Measurements from ENCODE around the gene CCDC51. TPM values are rescaled to one million over a fixed set of nuclear protein-coding genes. Genes with fewer than 3 reads are reported as not detected.

The CCDC51 gene
- total and polyA plus RNA-seq, 2 of the 13 experiments (the other 11 are each of a cell fraction or from before 2014, with no cell fraction given) = 18.1 to 29.4 TPM

DNA sequence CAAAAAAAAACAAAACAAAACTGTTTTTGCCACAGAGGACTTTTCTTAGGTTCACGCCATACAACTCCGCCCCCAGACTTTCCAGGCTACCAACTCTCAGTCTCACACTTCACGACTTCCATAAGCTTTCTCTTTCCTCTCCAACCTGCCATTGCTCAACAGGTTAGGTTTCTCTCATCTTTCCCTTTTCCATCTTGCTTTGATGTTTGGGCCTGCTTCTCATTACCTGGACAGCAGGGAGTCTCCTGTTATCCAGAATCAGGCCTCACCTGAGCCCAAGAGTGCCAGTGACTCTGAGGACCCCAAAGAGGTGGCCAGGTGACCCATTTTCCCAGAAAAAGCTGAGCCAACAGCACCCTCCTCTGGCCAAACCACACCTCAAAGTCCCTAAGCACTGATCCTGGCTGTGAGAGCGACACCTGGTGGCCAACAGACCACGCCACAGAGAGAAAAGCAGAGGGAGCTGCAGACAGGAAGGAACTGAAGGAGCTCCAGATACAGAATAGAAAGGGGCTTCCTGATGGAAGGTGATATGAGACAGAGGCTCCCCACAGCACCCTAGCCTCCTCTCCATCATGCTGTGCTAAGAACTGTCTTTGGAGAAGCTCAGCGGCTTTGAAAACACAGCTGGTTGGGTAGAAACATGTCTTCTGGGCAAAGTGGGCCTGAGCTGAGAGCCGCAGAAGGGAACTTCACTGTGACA lies 4.0 kb downstream of the CCDC51 start (continued):
- 0 out of 2 replicates have a peak, but pooled peaks have one; percentile 20 for TF ChIP-seq RFXAP (CRISPR knock-in tag; IDR thresholded peaks at IDR 0.05; ENCODE audit: borderline replicate concordance)
- TF ChIP-seq ZNF703 (CRISPR knock-in tag; IDR thresholded peaks at IDR 0.05; ENCODE audit: borderline replicate concordance) = no peak
- TF ChIP-seq ZNF879 (CRISPR knock-in tag; IDR thresholded peaks at IDR 0.05) = no peak
- no peak for TF ChIP-seq FOSL1 (CRISPR knock-in tag; IDR thresholded peaks at IDR 0.05; ENCODE audit: borderline replicate concordance)
- TF ChIP-seq ZNF792 (CRISPR knock-in tag; IDR thresholded peaks at IDR 0.05) = no peak; the same call in 1 of the 2 replicates
- TF ChIP-seq MEF2D (CRISPR knock-in tag; IDR thresholded peaks at IDR 0.05) = 0 out of 2 replicates have a peak, but pooled peaks have one; percentile 53
- no peak for TF ChIP-seq SP1 (IDR thresholded peaks at IDR 0.05)
- TF ChIP-seq SP1 (CRISPR knock-in tag; IDR thresholded peaks at IDR 0.05) = peak; percentile 34; the same call in 1 of the 2 replicates
- TF ChIP-seq, protein P1, sequence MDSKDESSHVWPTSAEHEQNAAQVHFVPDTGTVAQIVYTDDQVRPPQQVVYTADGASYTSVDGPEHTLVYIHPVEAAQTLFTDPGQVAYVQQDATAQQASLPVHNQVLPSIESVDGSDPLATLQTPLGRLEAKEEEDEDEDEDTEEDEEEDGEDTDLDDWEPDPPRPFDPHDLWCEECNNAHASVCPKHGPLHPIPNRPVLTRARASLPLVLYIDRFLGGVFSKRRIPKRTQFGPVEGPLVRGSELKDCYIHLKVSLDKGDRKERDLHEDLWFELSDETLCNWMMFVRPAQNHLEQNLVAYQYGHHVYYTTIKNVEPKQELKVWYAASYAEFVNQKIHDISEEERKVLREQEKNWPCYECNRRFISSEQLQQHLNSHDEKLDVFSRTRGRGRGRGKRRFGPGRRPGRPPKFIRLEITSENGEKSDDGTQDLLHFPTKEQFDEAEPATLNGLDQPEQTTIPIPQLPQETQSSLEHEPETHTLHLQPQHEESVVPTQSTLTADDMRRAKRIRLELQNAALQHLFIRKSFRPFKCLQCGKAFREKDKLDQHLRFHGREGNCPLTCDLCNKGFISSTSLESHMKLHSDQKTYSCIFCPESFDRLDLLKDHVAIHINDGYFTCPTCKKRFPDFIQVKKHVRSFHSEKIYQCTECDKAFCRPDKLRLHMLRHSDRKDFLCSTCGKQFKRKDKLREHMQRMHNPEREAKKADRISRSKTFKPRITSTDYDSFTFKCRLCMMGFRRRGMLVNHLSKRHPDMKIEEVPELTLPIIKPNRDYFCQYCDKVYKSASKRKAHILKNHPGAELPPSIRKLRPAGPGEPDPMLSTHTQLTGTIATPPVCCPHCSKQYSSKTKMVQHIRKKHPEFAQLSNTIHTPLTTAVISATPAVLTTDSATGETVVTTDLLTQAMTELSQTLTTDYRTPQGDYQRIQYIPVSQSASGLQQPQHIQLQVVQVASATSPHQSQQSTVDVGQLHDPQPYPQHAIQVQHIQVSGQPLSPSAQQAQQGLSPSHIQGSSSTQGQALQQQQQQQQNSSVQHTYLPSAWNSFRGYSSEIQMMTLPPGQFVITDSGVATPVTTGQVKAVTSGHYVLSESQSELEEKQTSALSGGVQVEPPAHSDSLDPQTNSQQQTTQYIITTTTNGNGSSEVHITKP (CRISPR knock-in tag; IDR thresholded peaks at IDR 0.05; ENCODE audit: low read depth) = no peak
- no peak for TF ChIP-seq ZNF672 (CRISPR knock-in tag; IDR thresholded peaks at IDR 0.05)
- TF ChIP-seq, protein P2, sequence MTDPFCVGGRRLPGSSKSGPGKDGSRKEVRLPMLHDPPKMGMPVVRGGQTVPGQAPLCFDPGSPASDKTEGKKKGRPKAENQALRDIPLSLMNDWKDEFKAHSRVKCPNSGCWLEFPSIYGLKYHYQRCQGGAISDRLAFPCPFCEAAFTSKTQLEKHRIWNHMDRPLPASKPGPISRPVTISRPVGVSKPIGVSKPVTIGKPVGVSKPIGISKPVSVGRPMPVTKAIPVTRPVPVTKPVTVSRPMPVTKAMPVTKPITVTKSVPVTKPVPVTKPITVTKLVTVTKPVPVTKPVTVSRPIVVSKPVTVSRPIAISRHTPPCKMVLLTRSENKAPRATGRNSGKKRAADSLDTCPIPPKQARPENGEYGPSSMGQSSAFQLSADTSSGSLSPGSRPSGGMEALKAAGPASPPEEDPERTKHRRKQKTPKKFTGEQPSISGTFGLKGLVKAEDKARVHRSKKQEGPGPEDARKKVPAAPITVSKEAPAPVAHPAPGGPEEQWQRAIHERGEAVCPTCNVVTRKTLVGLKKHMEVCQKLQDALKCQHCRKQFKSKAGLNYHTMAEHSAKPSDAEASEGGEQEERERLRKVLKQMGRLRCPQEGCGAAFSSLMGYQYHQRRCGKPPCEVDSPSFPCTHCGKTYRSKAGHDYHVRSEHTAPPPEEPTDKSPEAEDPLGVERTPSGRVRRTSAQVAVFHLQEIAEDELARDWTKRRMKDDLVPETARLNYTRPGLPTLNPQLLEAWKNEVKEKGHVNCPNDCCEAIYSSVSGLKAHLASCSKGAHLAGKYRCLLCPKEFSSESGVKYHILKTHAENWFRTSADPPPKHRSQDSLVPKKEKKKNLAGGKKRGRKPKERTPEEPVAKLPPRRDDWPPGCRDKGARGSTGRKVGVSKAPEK (CRISPR knock-in tag; IDR thresholded peaks at IDR 0.05; ENCODE audit: borderline replicate concordance) = no peak
- TF ChIP-seq MIER2 (CRISPR knock-in tag; IDR thresholded peaks at IDR 0.05) = no peak
- TF ChIP-seq HINFP (CRISPR knock-in tag; IDR thresholded peaks at IDR 0.05; ENCODE audit: low read depth) = 0 out of 2 replicates have a peak, but pooled peaks have one; percentile 30
- TF ChIP-seq, protein P3, sequence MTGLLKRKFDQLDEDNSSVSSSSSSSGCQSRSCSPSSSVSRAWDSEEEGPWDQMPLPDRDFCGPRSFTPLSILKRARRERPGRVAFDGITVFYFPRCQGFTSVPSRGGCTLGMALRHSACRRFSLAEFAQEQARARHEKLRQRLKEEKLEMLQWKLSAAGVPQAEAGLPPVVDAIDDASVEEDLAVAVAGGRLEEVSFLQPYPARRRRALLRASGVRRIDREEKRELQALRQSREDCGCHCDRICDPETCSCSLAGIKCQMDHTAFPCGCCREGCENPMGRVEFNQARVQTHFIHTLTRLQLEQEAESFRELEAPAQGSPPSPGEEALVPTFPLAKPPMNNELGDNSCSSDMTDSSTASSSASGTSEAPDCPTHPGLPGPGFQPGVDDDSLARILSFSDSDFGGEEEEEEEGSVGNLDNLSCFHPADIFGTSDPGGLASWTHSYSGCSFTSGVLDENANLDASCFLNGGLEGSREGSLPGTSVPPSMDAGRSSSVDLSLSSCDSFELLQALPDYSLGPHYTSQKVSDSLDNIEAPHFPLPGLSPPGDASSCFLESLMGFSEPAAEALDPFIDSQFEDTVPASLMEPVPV (CRISPR knock-in tag; IDR thresholded peaks at IDR 0.05) = no peak
- TF ChIP-seq, protein P4, sequence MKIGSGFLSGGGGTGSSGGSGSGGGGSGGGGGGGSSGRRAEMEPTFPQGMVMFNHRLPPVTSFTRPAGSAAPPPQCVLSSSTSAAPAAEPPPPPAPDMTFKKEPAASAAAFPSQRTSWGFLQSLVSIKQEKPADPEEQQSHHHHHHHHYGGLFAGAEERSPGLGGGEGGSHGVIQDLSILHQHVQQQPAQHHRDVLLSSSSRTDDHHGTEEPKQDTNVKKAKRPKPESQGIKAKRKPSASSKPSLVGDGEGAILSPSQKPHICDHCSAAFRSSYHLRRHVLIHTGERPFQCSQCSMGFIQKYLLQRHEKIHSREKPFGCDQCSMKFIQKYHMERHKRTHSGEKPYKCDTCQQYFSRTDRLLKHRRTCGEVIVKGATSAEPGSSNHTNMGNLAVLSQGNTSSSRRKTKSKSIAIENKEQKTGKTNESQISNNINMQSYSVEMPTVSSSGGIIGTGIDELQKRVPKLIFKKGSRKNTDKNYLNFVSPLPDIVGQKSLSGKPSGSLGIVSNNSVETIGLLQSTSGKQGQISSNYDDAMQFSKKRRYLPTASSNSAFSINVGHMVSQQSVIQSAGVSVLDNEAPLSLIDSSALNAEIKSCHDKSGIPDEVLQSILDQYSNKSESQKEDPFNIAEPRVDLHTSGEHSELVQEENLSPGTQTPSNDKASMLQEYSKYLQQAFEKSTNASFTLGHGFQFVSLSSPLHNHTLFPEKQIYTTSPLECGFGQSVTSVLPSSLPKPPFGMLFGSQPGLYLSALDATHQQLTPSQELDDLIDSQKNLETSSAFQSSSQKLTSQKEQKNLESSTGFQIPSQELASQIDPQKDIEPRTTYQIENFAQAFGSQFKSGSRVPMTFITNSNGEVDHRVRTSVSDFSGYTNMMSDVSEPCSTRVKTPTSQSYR (CRISPR knock-in tag; IDR thresholded peaks at IDR 0.05; ENCODE audit: borderline replicate concordance) = no peak
- TF ChIP-seq KAT8 (CRISPR knock-in tag; IDR thresholded peaks at IDR 0.05) = no peak

Data from HepG2 (cell line).